IPS-NIHi7 (cell line): ENCODE data around the gene NUDT3.
A peak's percentile ranks its signal among the peaks of the same experiment; 100 is the strongest.

Source experiments
- DNase-seq: peaks from one replicate; pipeline ENCODE4 v3.0.0; 2012; ENCODE audit warnings: mixed read lengths; ENCODE audit errors: extremely low spot score

The NUDT3 gene

GRCh38 chr6:34239500-34239825 is 153.0 kb downstream of the NUDT3 start:
- no peak for DNase-seq

GRCh38 chr6:34238585-34239499 is 153.6 kb downstream of the NUDT3 start:
- DNase-seq: no peak

- DNase-seq: no peak
Observed at GRCh38 chr6:34237722-34238584, 154.5 kb downstream of the NUDT3 start.

- no peak for DNase-seq
Observed at GRCh38 chr6:34237316-34237721, 155.2 kb downstream of the NUDT3 start.

GRCh38 chr6:34236443-34237315 is 155.8 kb downstream of the NUDT3 start, which contains the start of gene HMGA1:
HMGA1 (plus strand) TSS chr6:34236873; CDS start chr6:34240781, 3,908 bp downstream.
- DNase-seq: peak; percentile 82

- DNase-seq: no peak
Observed at GRCh38 chr6:34236131-34236442, 156.4 kb downstream of the NUDT3 start.

GRCh38 chr6:34235307-34236130 is 156.9 kb downstream of the NUDT3 start:
- DNase-seq: peak; percentile 82

GRCh38 chr6:34234667-34235306 is 157.7 kb downstream of the NUDT3 start:
- DNase-seq: peak; percentile 81

GRCh38 chr6:34233867-34234266 is 158.6 kb downstream of the NUDT3 start:
- DNase-seq: no peak

- no peak for DNase-seq
Observed at GRCh38 chr6:34232901-34233300, 159.6 kb downstream of the NUDT3 start.

- DNase-seq: no peak
Observed at GRCh38 chr6:34231566-34232336, 160.7 kb downstream of the NUDT3 start.

GRCh38 chr6:34230653-34231371 is 161.7 kb downstream of the NUDT3 start:
- no peak for DNase-seq

- DNase-seq: no peak
Observed at GRCh38 chr6:34229877-34230276, 162.6 kb downstream of the NUDT3 start.
